GM12878 (cell line): ENCODE measurements around the gene IBSP. TPM values are rescaled to one million over a fixed set of nuclear protein-coding genes. Genes with fewer than 3 reads are reported as not detected.

Experiments
- ATAC-seq: fragments of 200-7000 bp; cut with Tn5 transposase; 3 replicates; pipeline ENCODE4 v1.9.1; 2020; ENCODE audit warnings: mild to moderate bottlenecking, moderate library complexity
- BruUV-seq: library from RNA; stranded (reverse); fragments of 400-500 nt; replicated peaks from 2 replicates; lab custom pipeline; 2021; lab: Mats Ljungman, UMichigan
- CTCF ChIA-PET: fragments of 300-600 bp; sonication (Branson Sonifier 250); formaldehyde crosslinking; extraction: SDS; loops from one replicate; lab custom pipeline; 2021; ENCODE audit warnings: inconsistent platforms; lab: Yijun Ruan, JAX
- POLR2A ChIA-PET: fragments of 350-600 bp; formaldehyde crosslinking; extraction: SDS; loops from one replicate; lab custom pipeline; 2021; ENCODE audit warnings: inconsistent platforms; lab: Charles Lee
- RAD21 ChIA-PET: fragments of 300-600 bp; sonication (Branson Sonifier 250); formaldehyde crosslinking; loops from one replicate; lab custom pipeline; 2023; ENCODE audit warnings: antibody characterized with exemption; ENCODE audit not compliant: unreplicated experiment; lab: Charles Lee
- SMC1A ChIA-PET: fragments of 300-600 bp; sonication (Branson Sonifier 250); formaldehyde crosslinking; loops from one replicate; lab custom pipeline; 2023; ENCODE audit not compliant: unreplicated experiment, uncharacterized antibody; lab: Charles Lee
- DNase-seq: peaks from one replicate; pipeline ENCODE4 v3.0.0-alpha.2; 2011; ENCODE audit warnings: low read depth, low spot score
- FAIRE-seq: peaks from 3 replicates; lab custom pipeline; 2011; peaks lifted over from hg19 to GRCh38; lab: Jason Lieb, UNC
- H2AFZ ChIP-seq: 2 replicates; pipeline ENCODE4 v1.6.0; 2011; ENCODE audit warnings: low read depth, low read length, control low read depth; ENCODE audit not compliant: control insufficient read depth
- H3K27ac ChIP-seq: 2 replicates; pipeline ENCODE4 v1.5.1; 2011; ENCODE audit warnings: control low read depth; ENCODE audit not compliant: control insufficient read depth, insufficient read depth
- H3K27me3 ChIP-seq, 2 experiments: replicated peaks in 1 of 2; 2 replicates each; pipeline versions ENCODE4 v1.6.0 to v1.6.1; 2011; ENCODE audit warnings: low read length in 1 of 2; ENCODE audit not compliant: control insufficient read depth in 2 of 2, insufficient read depth in 2 of 2
- H3K36me3 ChIP-seq, 2 experiments: 2 replicates each; pipeline ENCODE4 v1.5.1; 2011; ENCODE audit warnings: low read length in 1 of 2; ENCODE audit not compliant: control insufficient read depth in 2 of 2, insufficient read depth in 2 of 2
- H3K4me1 ChIP-seq: 2 replicates; pipeline ENCODE4 v1.6.1; 2011; ENCODE audit warnings: mild to moderate bottlenecking, low read length, moderate library complexity, mixed read lengths; ENCODE audit not compliant: control insufficient read depth, insufficient read depth
- H3K4me2 ChIP-seq: 2 replicates; pipeline ENCODE4 v1.6.0; 2011; ENCODE audit warnings: control low read depth; ENCODE audit not compliant: control insufficient read depth, insufficient read depth
- H3K4me3 ChIP-seq: fragments of 200-600 bp; sonication (generic); 2 replicates; pipeline ENCODE4 v1.5.1; 2016
- H3K79me2 ChIP-seq: 2 replicates; pipeline ENCODE4 v1.6.0; 2011; ENCODE audit warnings: low read length; ENCODE audit not compliant: control insufficient read depth, insufficient read depth
- H3K9ac ChIP-seq: 2 replicates; pipeline ENCODE4 v1.8.0; 2011; ENCODE audit warnings: low read length, control low read depth, mixed read lengths; ENCODE audit not compliant: control insufficient read depth, insufficient read depth
- H3K9me3 ChIP-seq: replicated peaks from 3 replicates; pipeline ENCODE4 v1.5.1; 2011; ENCODE audit warnings: mild to moderate bottlenecking, low read length; ENCODE audit not compliant: control insufficient read depth, insufficient read depth
- H4K20me1 ChIP-seq: 2 replicates; pipeline ENCODE4 v1.6.0; 2011; ENCODE audit not compliant: control insufficient read depth, insufficient read depth
- ATF7 ChIP-seq: fragments of 450-650 bp; IDR thresholded peaks from 2 replicates; pipeline ENCODE4 v1.6.1; 2016; ENCODE audit warnings: low read depth, mild to moderate bottlenecking
- CBFB ChIP-seq: IDR thresholded peaks from 2 replicates; pipeline ENCODE4 v1.6.1; 2016; ENCODE audit warnings: antibody characterized with exemption, low read depth
- FOS ChIP-seq: IDR thresholded peaks from 3 replicates; pipeline ENCODE4 v1.6.1; 2011; ENCODE audit warnings: borderline replicate concordance; ENCODE audit not compliant: insufficient read length; ENCODE audit errors: extremely low read depth
- KAT2A ChIP-seq: conservative IDR thresholded peaks from 2 replicates; pipeline ENCODE4 v1.6.1; 2011; ENCODE audit warnings: low read depth, low read length; ENCODE audit not compliant: control insufficient read depth
- MTA3 ChIP-seq: IDR thresholded peaks from 2 replicates; pipeline ENCODE4 v1.6.1; 2012; ENCODE audit warnings: low read length, inconsistent platforms, borderline replicate concordance
- NR2C2 ChIP-seq: IDR thresholded peaks from 2 replicates; pipeline ENCODE4 v1.6.1; 2011; ENCODE audit warnings: borderline replicate concordance, low read depth; ENCODE audit not compliant: control insufficient read depth, insufficient read length
- SMARCA5 ChIP-seq: fragments of 450-650 bp; IDR thresholded peaks from 2 replicates; pipeline ENCODE4 v1.6.1; 2017; ENCODE audit warnings: mild to moderate bottlenecking
- STAT1 ChIP-seq: fragments of 450-650 bp; conservative IDR thresholded peaks from 2 replicates; pipeline ENCODE4 v1.6.1; 2014; ENCODE audit warnings: antibody characterized with exemption, mild to moderate bottlenecking
- SUZ12 ChIP-seq: fragments of 200-600 bp; sonication (generic); IDR thresholded peaks from one replicate; pipeline ENCODE4 v1.6.1; 2018; ENCODE audit warnings: antibody characterized with exemption, mild to moderate bottlenecking; ENCODE audit not compliant: unreplicated experiment
- WGBS: methylation state at CpG from one replicate; pipeline ENCODE4 v1.1.6; 2016; ENCODE audit warnings: low lambda C conversion rate; ENCODE audit not compliant: insufficient replicate concordance, insufficient coverage; ENCODE audit errors: missing lambda C conversion rate; 5-methylcytosine and 5-hydroxymethylcytosine counted together
- in situ Hi-C: fragments of 300-500 bp; cut with MboI; formaldehyde crosslinking; loops from 9 replicates; pipeline ENCODE4 v1.14.3; 2018; ENCODE audit warnings: mixed read lengths
- intact Hi-C: fragments of 100-400 bp; cut with micrococcal nuclease; formaldehyde crosslinking; loops from one replicate; pipeline ENCODE4 v1.14.2; 2022; ENCODE audit not compliant: unreplicated experiment
- polyA plus RNA-seq, 11 experiments: library from polyadenylated mRNA; depleted of rRNA in 4 of 11; unstranded in 6 of 11; stranded (reverse) in 5 of 11; fragments of >200 nt; fragmentation: Nextera tagmentation in 4 of 11; fragmentation: Illumina TruSeq in 1 of 11; extraction: Ambion mirVana in 4 of 11; extraction: Trizol in 1 of 11; gene quantifications; 1 replicate in 1 of 11; 2 replicates in 10 of 11; pipeline versions ENCODE4 v1.2.1 to v1.2.3, GENCODE V29; 2011 to 2016; ENCODE audit warnings: inconsistent platforms in 2 of 11, missing spikeins in 2 of 11, low read depth in 1 of 11
- total RNA-seq, 4 experiments: library from RNA; depleted of rRNA in 3 of 4; stranded (reverse); fragments of >200 nt in 3 of 4; fragmentation: Illumina TruSeq in 1 of 4; extraction: Trizol in 1 of 4; gene quantifications; 2 replicates each; pipeline versions ENCODE4 v1.2.1 to v1.2.3, GENCODE V29; 2013 to 2021
- TF ChIP-seq, protein P1 (sequence below): fragments of 450-650 bp; IDR thresholded peaks from 2 replicates; pipeline ENCODE4 v1.6.1; 2014; ENCODE audit warnings: mild to moderate bottlenecking
- TF ChIP-seq, protein P2 (sequence below): fragments of 450-650 bp; formaldehyde crosslinking; IDR thresholded peaks from 2 replicates; pipeline ENCODE4 v1.5.0; 2022; ENCODE audit warnings: mild to moderate bottlenecking, missing genetic modification characterization
- TF ChIP-seq, protein P3 (sequence below): fragments of 450-650 bp; IDR thresholded peaks from 2 replicates; pipeline ENCODE4 v1.6.1; 2018; ENCODE audit warnings: mild to moderate bottlenecking, low read depth, moderate library complexity; ENCODE audit not compliant: partially characterized antibody
- TF ChIP-seq, protein P4 (sequence below): IDR thresholded peaks from 2 replicates; pipeline ENCODE4 v1.6.1; 2011; ENCODE audit warnings: borderline replicate concordance, low read depth, mild to moderate bottlenecking, moderate library complexity, mixed read lengths, low read length; ENCODE audit not compliant: insufficient read depth; ENCODE audit errors: extremely low read length

The IBSP gene
- total and polyA plus RNA-seq, 10 of the 15 experiments (the other 5 are each of a cell fraction or from before 2014, with no cell fraction given): not detected

DNA sequence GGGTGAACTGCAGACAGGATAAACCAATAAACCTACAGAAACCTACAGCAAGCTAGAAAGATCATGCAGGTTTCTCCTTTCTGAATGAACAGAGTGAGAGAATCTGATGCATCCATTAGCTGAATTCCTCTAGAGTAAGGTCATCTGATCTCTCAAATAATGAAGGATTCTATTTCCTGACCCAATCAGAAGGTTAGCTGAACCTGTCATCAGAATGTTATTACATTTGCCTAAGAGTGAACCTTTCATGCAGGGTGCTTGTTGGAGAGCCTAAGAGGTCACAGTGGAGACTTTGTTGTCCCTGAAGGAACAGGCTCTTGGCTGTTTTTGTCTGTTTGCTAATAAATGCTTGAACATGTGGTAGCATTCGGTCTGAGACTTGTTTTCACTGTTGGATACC, 57.5 kb downstream of the IBSP start:
- ChIA-PET RAD21 (interaction anchor here (1.0 kb wide), 1 partner anchor 355 kb away, joined by 3 read pairs; no protein-coding TSS in a partner anchor), SMC1A (interaction anchor here (0.7 kb wide), 1 partner anchor 359 kb away, joined by 3 read pairs; no protein-coding TSS in a partner anchor), CTCF (interaction anchor here (1.1 to 3.9 kb wide), 5 partner anchors 8 to 355 kb away, joined by 3 to 19 read pairs (median 5); no protein-coding TSS in a partner anchor), POLR2A (no interaction called here)
- no peak overlapping the region for H3K4me2 ChIP-seq
- H3K9ac ChIP-seq: no peak overlapping the region
- WGBS: 0% methylated on average over 1 of the region's 1 CpG
- no peaks in the 10 kb centered on the region for H3K27me3 ChIP-seq
- H3K36me3 ChIP-seq: no peaks in the 10 kb centered on the region
- no TSS peak for BruUV-seq
- no peaks in the 10 kb centered on the region for H4K20me1 ChIP-seq
- in situ Hi-C loops (no loop called here), intact Hi-C loops (no loop called here)
- no peak overlapping the region for H3K27ac ChIP-seq
- no peak for FAIRE-seq
- no peak for DNase-seq
- H3K4me3 ChIP-seq: no peak overlapping the region
- no peaks in the 10 kb centered on the region for H3K4me1 ChIP-seq
- H3K79me2 ChIP-seq: no peaks in the 10 kb centered on the region
- no peaks in the 10 kb centered on the region for H3K9me3 ChIP-seq
- ATAC-seq: no peak
- H2AFZ ChIP-seq: no peak overlapping the region
- TF ChIP-seq MTA3 (no peak), FOS (no peak), SMARCA5 (no peak), SUZ12 (no peak), NR2C2 (no peak), ATF7 (no peak), CBFB (no peak), KAT2A (no peak), STAT1 (no peak)
- TF ChIP-seq, protein P1, sequence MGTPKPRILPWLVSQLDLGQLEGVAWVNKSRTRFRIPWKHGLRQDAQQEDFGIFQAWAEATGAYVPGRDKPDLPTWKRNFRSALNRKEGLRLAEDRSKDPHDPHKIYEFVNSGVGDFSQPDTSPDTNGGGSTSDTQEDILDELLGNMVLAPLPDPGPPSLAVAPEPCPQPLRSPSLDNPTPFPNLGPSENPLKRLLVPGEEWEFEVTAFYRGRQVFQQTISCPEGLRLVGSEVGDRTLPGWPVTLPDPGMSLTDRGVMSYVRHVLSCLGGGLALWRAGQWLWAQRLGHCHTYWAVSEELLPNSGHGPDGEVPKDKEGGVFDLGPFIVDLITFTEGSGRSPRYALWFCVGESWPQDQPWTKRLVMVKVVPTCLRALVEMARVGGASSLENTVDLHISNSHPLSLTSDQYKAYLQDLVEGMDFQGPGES: no peak
- TF ChIP-seq, protein P2, sequence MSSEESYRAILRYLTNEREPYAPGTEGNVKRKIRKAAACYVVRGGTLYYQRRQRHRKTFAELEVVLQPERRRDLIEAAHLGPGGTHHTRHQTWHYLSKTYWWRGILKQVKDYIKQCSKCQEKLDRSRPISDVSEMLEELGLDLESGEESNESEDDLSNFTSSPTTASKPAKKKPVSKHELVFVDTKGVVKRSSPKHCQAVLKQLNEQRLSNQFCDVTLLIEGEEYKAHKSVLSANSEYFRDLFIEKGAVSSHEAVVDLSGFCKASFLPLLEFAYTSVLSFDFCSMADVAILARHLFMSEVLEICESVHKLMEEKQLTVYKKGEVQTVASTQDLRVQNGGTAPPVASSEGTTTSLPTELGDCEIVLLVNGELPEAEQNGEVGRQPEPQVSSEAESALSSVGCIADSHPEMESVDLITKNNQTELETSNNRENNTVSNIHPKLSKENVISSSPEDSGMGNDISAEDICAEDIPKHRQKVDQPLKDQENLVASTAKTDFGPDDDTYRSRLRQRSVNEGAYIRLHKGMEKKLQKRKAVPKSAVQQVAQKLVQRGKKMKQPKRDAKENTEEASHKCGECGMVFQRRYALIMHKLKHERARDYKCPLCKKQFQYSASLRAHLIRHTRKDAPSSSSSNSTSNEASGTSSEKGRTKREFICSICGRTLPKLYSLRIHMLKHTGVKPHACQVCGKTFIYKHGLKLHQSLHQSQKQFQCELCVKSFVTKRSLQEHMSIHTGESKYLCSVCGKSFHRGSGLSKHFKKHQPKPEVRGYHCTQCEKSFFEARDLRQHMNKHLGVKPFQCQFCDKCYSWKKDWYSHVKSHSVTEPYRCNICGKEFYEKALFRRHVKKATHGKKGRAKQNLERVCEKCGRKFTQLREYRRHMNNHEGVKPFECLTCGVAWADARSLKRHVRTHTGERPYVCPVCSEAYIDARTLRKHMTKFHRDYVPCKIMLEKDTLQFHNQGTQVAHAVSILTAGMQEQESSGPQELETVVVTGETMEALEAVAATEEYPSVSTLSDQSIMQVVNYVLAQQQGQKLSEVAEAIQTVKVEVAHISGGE (CRISPR knock-in tag): no peak
- TF ChIP-seq, protein P3, sequence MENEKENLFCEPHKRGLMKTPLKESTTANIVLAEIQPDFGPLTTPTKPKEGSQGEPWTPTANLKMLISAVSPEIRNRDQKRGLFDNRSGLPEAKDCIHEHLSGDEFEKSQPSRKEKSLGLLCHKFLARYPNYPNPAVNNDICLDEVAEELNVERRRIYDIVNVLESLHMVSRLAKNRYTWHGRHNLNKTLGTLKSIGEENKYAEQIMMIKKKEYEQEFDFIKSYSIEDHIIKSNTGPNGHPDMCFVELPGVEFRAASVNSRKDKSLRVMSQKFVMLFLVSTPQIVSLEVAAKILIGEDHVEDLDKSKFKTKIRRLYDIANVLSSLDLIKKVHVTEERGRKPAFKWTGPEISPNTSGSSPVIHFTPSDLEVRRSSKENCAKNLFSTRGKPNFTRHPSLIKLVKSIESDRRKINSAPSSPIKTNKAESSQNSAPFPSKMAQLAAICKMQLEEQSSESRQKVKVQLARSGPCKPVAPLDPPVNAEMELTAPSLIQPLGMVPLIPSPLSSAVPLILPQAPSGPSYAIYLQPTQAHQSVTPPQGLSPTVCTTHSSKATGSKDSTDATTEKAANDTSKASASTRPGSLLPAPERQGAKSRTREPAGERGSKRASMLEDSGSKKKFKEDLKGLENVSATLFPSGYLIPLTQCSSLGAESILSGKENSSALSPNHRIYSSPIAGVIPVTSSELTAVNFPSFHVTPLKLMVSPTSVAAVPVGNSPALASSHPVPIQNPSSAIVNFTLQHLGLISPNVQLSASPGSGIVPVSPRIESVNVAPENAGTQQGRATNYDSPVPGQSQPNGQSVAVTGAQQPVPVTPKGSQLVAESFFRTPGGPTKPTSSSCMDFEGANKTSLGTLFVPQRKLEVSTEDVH: no peak
- TF ChIP-seq, protein P4, sequence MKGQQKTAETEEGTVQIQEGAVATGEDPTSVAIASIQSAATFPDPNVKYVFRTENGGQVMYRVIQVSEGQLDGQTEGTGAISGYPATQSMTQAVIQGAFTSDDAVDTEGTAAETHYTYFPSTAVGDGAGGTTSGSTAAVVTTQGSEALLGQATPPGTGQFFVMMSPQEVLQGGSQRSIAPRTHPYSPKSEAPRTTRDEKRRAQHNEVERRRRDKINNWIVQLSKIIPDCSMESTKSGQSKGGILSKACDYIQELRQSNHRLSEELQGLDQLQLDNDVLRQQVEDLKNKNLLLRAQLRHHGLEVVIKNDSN: no peak
